ENCODE measurements around the gene RGL2. TPM values are rescaled to one million over a fixed set of nuclear protein-coding genes. Genes with fewer than 3 reads are reported as not detected.

Gene RGL2
- total and polyA plus RNA-seq, 7 donors, result 5.8 to 48.9 (median 33.2) TPM

DNA sequence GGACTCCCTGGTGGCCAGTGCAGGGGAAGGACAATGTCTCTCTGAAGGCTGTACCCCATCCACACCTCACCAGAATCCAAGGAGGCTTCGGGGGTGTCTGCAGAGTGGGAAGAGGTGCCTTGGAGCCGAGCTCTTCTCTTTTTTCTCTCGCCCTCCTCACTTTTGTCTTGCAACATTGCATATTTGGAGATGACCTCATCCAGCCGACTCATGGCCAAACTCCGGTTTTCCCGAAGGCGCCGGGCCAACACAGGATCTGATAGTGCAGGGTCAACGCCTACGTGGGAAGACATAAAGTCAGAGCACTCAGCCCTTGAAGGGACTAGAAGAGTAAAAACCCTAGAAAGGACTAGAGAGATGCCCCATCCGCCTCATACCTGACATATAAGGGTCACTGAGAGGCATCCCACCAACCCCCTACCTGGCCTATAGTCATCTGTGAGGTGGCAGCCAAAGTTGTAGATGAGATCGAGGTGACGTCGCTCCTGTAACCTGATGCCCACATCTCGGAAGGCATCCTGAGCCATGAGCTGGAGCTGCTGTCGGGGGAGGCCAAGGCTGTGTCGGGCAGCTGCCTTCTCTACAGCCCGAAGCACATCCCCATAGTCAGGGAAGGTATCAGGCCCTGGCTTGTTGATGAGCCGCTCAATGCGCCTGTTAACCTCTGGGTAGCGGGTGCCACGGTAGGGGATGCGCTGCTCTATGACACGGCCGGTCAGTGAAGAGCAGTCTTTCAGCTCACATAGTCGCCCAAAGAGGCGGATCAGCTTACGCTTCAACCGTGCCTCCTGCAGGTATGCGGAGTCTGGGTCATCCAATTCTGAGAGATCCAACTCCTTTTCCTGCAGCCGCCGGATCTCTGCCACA lies 21.8 kb upstream of the RGL2 start:
- peaks cover 0 to 70% (median 56%) of the 10 kb centered on the region in 4 donors for H3K4me1 ChIP-seq
- no peaks in the 10 kb centered on the region for H3K27me3 ChIP-seq
- WGBS, 2 donors, result 88 to 90% methylated on average over 32 of the region's 32 CpGs
- H3K27ac ChIP-seq, result peak overlapping the region; percentile 20 to 46 (median 34)
- no peak overlapping the region for H3K4me3 ChIP-seq
- H3K9me3 ChIP-seq, result no peaks in the 10 kb centered on the region
- peaks cover 14 to 30% (median 22%) of the 10 kb centered on the region in 4 donors for H3K36me3 ChIP-seq
- intact Hi-C loops (cut with DNase I), result no loop called here
- peak; percentile 82 for DNase-seq
- TF ChIP-seq EP300 (IDR thresholded peaks at IDR 0.05) (no peak), POLR2AphosphoS5 (IDR thresholded peaks at IDR 0.05) (no peak), POLR2A (IDR thresholded peaks at IDR 0.05) (no peak)
- TF ChIP-seq, protein P1, sequence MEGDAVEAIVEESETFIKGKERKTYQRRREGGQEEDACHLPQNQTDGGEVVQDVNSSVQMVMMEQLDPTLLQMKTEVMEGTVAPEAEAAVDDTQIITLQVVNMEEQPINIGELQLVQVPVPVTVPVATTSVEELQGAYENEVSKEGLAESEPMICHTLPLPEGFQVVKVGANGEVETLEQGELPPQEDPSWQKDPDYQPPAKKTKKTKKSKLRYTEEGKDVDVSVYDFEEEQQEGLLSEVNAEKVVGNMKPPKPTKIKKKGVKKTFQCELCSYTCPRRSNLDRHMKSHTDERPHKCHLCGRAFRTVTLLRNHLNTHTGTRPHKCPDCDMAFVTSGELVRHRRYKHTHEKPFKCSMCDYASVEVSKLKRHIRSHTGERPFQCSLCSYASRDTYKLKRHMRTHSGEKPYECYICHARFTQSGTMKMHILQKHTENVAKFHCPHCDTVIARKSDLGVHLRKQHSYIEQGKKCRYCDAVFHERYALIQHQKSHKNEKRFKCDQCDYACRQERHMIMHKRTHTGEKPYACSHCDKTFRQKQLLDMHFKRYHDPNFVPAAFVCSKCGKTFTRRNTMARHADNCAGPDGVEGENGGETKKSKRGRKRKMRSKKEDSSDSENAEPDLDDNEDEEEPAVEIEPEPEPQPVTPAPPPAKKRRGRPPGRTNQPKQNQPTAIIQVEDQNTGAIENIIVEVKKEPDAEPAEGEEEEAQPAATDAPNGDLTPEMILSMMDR (IDR thresholded peaks at IDR 0.05), result no peak

DNA sequence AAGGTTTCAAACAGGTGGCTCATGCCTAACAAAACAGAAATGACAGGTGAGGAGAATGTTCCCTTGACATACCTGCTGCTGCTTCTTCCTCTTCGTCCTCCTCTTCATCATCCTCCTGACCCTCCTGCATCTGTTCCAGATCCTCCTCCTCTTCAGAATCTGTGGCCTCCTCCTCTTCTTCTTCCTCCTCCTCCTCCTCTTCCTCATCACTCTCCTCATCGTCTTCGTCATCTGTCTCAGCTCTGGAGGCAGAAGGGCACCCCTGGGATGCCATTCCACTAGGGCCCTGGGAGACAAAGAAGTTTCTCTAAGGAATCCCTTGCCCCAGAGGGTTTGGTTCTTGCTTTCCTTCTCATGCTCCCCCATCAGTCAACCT lies 21.2 kb upstream of the RGL2 start:
- whole genome bisulfite sequencing, 2 donors, result 88 to 89% methylated on average over 3 of the region's 3 CpGs
- Histone ChIP-seq H3K36me3 (peaks cover 14 to 30% (median 22%) of the 10 kb centered on the region in 4 donors), H3K9me3 (no peaks in the 10 kb centered on the region), H3K4me3 (no peak overlapping the region), H3K27ac (peak overlapping the region; percentile 20 to 46 (median 34)), H3K4me1 (peaks cover 0 to 76% (median 62%) of the 10 kb centered on the region in 4 donors), H3K27me3 (no peaks in the 10 kb centered on the region)
- TF ChIP-seq EP300 (IDR thresholded peaks at IDR 0.05) (no peak), POLR2A (IDR thresholded peaks at IDR 0.05) (no peak), POLR2AphosphoS5 (IDR thresholded peaks at IDR 0.05) (no peak)
- TF ChIP-seq, protein P1 (IDR thresholded peaks at IDR 0.05), result no peak
- intact Hi-C loops (cut with DNase I), result loop anchor here (5.0 kb wide), 1 partner anchor 107 kb away; no protein-coding TSS in a partner anchor
- DNase-seq, result no peak

DNA sequence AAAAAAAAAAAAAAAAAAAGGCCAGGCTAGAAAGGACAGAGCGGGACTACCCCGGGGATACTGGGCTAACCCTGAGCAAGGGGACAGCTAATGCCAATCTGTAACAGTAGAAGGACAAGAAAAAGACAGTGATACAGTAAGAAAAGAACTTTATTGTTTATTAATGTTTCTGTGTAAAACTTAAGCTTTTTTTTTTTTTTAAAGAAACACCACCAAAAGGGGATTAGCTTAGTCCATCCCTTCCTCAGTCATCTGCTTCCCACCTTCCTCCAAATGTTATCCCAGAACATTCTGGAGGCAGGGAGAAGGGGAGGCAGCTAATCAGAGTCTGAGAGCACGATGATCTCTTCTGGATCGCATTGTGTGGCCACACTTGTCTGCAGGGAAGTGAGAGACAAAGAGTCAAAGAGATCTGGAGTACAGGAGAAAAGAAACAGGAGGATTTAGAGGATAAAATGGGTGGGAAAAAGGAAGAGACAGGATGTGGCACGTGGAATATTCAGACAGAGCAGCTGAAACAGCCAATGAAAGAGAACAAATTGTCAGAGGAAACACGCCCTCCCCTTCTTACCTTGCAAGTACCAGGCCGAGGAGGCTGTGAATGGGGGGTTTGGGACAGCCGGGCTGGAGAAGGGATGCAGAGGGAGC lies 19.8 kb upstream of the RGL2 start:
- H3K9me3 ChIP-seq, result no peaks in the 10 kb centered on the region
- no peak for DNase-seq
- H3K4me1 ChIP-seq, result peaks cover 0 to 74% (median 62%) of the 10 kb centered on the region in 4 donors
- peak overlapping the region in 3 of 4 donors; percentile 51 to 59 (median 57) for H3K4me3 ChIP-seq
- TF ChIP-seq POLR2A (IDR thresholded peaks at IDR 0.05), result no peak
- no peaks in the 10 kb centered on the region for H3K27me3 ChIP-seq
- intact Hi-C loops (cut with DNase I), result loop anchor here (5.0 kb wide), 1 partner anchor 109 kb away; no protein-coding TSS in a partner anchor
- 55 to 72% methylated on average over 8 of the region's 8 CpGs for WGBS, 2 donors
- H3K36me3 ChIP-seq, result peaks cover 14 to 30% (median 22%) of the 10 kb centered on the region in 4 donors
- peak overlapping the region; percentile 84 to 87 (median 84) for H3K27ac ChIP-seq

DNA sequence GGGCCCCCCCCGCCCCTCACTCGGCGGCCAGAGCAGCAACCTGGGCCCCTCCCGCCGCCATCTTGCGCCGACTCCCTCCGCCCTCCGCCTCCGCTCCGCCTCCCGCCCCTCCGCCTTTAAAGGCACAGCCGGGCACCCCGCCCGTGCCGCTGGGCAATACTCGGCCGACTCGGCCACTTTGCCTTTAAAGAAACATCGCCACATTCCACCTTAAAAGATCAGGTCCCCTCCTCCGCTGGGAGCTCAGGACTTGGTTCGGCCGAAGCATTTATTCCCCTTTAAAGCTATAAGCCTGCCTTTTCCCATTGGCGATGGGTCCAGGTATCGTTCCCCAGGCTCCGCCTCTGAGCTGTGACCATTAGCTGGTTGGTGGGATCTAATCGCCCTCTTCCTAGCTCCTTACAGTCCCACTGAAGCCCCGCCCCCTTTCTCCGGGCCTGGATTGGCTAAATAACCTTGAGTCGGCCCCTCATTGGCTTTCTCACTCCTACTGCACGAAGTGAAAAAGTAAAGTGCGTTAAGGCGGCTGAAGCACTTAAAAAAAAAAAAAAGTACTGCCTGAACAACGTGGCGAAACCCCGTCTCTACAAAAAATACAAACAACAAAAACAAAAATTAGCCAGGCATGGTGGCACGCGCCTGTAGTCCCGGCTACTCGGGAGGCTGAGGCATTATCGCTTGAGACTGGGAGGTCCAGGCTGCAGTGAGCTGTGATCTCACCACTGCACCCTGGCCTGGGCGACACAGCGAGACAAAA lies 19.1 kb upstream of the RGL2 start, which contains the start of gene ZBTB22:
Gene ZBTB22, minus strand, starts transcription at position 76 of the 757 bp plus-strand sequence. CDS start 828 bp downstream, outside the sequence.
- H3K9me3 ChIP-seq, result no peaks in the 10 kb centered on the region
- peak within 1 kb of the TSS; percentile 43 to 59 (median 54) for H3K4me3 ChIP-seq
- peak; percentile 57 to 79 (median 66) for TF ChIP-seq POLR2AphosphoS5 (IDR thresholded peaks at IDR 0.05)
- no peak for TF ChIP-seq EP300 (IDR thresholded peaks at IDR 0.05)
- TF ChIP-seq, protein P1 (IDR thresholded peaks at IDR 0.05), result no peak
- 1% methylated on average over 44 of the region's 44 CpGs for WGBS, 2 donors
- peaks cover 14 to 30% (median 22%) of the 10 kb centered on the region in 4 donors for H3K36me3 ChIP-seq
- DNase-seq, result peak; percentile 100
- peak within 1 kb of the TSS; percentile 84 to 87 (median 84) for H3K27ac ChIP-seq
- peaks cover 0 to 78% (median 62%) of the 10 kb centered on the region in 4 donors for H3K4me1 ChIP-seq
- no peaks in the 10 kb centered on the region for H3K27me3 ChIP-seq
- intact Hi-C loops (cut with DNase I), result loop anchor here (5.0 kb wide), 1 partner anchor 109 kb away; no protein-coding TSS in a partner anchor
